ENCODE results near the gene KIF16B.

KIF16B gene

GRCh38 chr20:16295534-16295933 is 277.7 kb downstream of the KIF16B start:
- no peak for ATAC-seq
- TF ChIP-seq GLIS3 (CRISPR knock-in tag; IDR thresholded peaks at IDR 0.05) (no peak), ARNTL (CRISPR knock-in tag; IDR thresholded peaks at IDR 0.05; ENCODE audit: borderline replicate concordance, low read depth) (no peak)

GRCh38 chr20:16293590-16293989 is 279.7 kb downstream of the KIF16B start:
- TF ChIP-seq TOX (CRISPR knock-in tag; IDR thresholded peaks at IDR 0.05; ENCODE audit: borderline replicate concordance), result no peak
- TF ChIP-seq TSHZ2 (CRISPR knock-in tag; IDR thresholded peaks at IDR 0.05), result no peak
- TF ChIP-seq RARB (CRISPR knock-in tag; IDR thresholded peaks at IDR 0.05), result no peak
- TF ChIP-seq ARNTL (CRISPR knock-in tag; IDR thresholded peaks at IDR 0.05; ENCODE audit: borderline replicate concordance, low read depth), result no peak
- TF ChIP-seq ZNF8 (CRISPR knock-in tag; IDR thresholded peaks at IDR 0.05), result no peak
- TF ChIP-seq CSRNP3 (CRISPR knock-in tag; IDR thresholded peaks at IDR 0.05), result no peak
- no peak for TF ChIP-seq ZNF70 (CRISPR knock-in tag; IDR thresholded peaks at IDR 0.05)
- no peak for TF ChIP-seq ESRRG (CRISPR knock-in tag; IDR thresholded peaks at IDR 0.05)
- TF ChIP-seq ZC3H10 (CRISPR knock-in tag; IDR thresholded peaks at IDR 0.05), result no peak
- no peak for ATAC-seq

- no peak for ATAC-seq
- TF ChIP-seq CREB5 (CRISPR knock-in tag; IDR thresholded peaks at IDR 0.05; ENCODE audit: low read depth), result no peak
- no peak for TF ChIP-seq ZNF8 (CRISPR knock-in tag; IDR thresholded peaks at IDR 0.05)
- TF ChIP-seq TCF4 (CRISPR knock-in tag; IDR thresholded peaks at IDR 0.05; ENCODE audit: borderline replicate concordance), result no peak
- TF ChIP-seq CSDC2 (CRISPR knock-in tag; IDR thresholded peaks at IDR 0.05), result no peak
- TF ChIP-seq CSRNP3 (CRISPR knock-in tag; IDR thresholded peaks at IDR 0.05), result no peak
- TF ChIP-seq RARB (CRISPR knock-in tag; IDR thresholded peaks at IDR 0.05), result no peak
- no peak for TF ChIP-seq PPARA (CRISPR knock-in tag; IDR thresholded peaks at IDR 0.05; ENCODE audit: borderline replicate concordance)
- no peak for TF ChIP-seq BACH2 (CRISPR knock-in tag; IDR thresholded peaks at IDR 0.05; ENCODE audit: borderline replicate concordance)
Observed at GRCh38 chr20:16292226-16292880, 280.9 kb downstream of the KIF16B start.

- ATAC-seq, result no peak
- TF ChIP-seq ZNF565 (CRISPR knock-in tag; conservative IDR thresholded peaks at IDR 0.05; ENCODE audit: low read depth) (no peak), PPARA (CRISPR knock-in tag; IDR thresholded peaks at IDR 0.05; ENCODE audit: borderline replicate concordance) (no peak), OSR1 (CRISPR knock-in tag; IDR thresholded peaks at IDR 0.05) (no peak), ZNF8 (CRISPR knock-in tag; IDR thresholded peaks at IDR 0.05) (no peak), TOX (CRISPR knock-in tag; IDR thresholded peaks at IDR 0.05; ENCODE audit: borderline replicate concordance) (no peak), TSHZ2 (CRISPR knock-in tag; IDR thresholded peaks at IDR 0.05) (no peak), POU6F1 (CRISPR knock-in tag; IDR thresholded peaks at IDR 0.05; ENCODE audit: borderline replicate concordance, low read depth) (no peak), ISL1 (CRISPR knock-in tag; IDR thresholded peaks at IDR 0.05) (no peak), RARB (CRISPR knock-in tag; IDR thresholded peaks at IDR 0.05) (no peak), GLIS3 (CRISPR knock-in tag; IDR thresholded peaks at IDR 0.05) (no peak), CSRNP3 (CRISPR knock-in tag; IDR thresholded peaks at IDR 0.05) (no peak), ARNTL (CRISPR knock-in tag; IDR thresholded peaks at IDR 0.05; ENCODE audit: borderline replicate concordance, low read depth) (no peak), ZC3H10 (CRISPR knock-in tag; IDR thresholded peaks at IDR 0.05) (no peak)
Observed at GRCh38 chr20:16290358-16290757, 282.9 kb downstream of the KIF16B start.

All from SK-N-SH treated with all-trans-retinoic acid at 6 μM for 48 hours (cell line).